ENCODE measurements around the gene PDE7B. TPM values are rescaled to one million over a fixed set of nuclear protein-coding genes. Genes with fewer than 3 reads are reported as not detected.

Gene PDE7B
- total and polyA plus RNA-seq, 4 donors: 0.75 to 5.2 (median 1.3) TPM

GRCh38 chr6:135813401-135813800 lies 38.1 kb upstream of the PDE7B start:
- peaks cover 3 to 13% (median 8%) of the 10 kb centered on the region in 4 donors for H3K4me1 ChIP-seq (ENCODE audit: control insufficient read depth in 4 of 4, insufficient read depth in 4 of 4, low read length in 3 of 4)
- no peak overlapping the region for H3K4me3 ChIP-seq (ENCODE audit: low read depth in 1 of 3, low read length in 3 of 3)
- no peak for DNase-seq (ENCODE audit: low spot score)
- TF ChIP-seq NR2F2 (IDR thresholded peaks at IDR 0.05) (no peak), RXRA (IDR thresholded peaks at IDR 0.05) (no peak), RAD21 (IDR thresholded peaks at IDR 0.05) (no peak), HNF4A (conservative IDR thresholded peaks at IDR 0.05) (no peak), FOXA1 (IDR thresholded peaks at IDR 0.05) (no peak), JUND (IDR thresholded peaks at IDR 0.05) (no peak), CTCF (IDR thresholded peaks at IDR 0.05; ENCODE audit: low read depth, low read length, missing input control) (no peak), EGR1 (IDR thresholded peaks at IDR 0.05; ENCODE audit: low read depth in 2 of 2) (no peak), GABPA (IDR thresholded peaks at IDR 0.05 in 1 of 2, conservative IDR thresholded peaks at IDR 0.05 in 1 of 2) (no peak), FOXA2 (IDR thresholded peaks at IDR 0.05) (no peak), HNF4G (IDR thresholded peaks at IDR 0.05) (no peak), YY1 (IDR thresholded peaks at IDR 0.05) (no peak), TAF1 (conservative IDR thresholded peaks at IDR 0.05) (no peak), ZBTB33 (IDR thresholded peaks at IDR 0.05) (no peak), ATF3 (IDR thresholded peaks at IDR 0.05) (no peak), SP1 (IDR thresholded peaks at IDR 0.05) (no peak)
- TF ChIP-seq, protein P1, sequence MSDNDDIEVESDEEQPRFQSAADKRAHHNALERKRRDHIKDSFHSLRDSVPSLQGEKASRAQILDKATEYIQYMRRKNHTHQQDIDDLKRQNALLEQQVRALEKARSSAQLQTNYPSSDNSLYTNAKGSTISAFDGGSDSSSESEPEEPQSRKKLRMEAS (IDR thresholded peaks at IDR 0.05): no peak
- TF ChIP-seq, protein P2, sequence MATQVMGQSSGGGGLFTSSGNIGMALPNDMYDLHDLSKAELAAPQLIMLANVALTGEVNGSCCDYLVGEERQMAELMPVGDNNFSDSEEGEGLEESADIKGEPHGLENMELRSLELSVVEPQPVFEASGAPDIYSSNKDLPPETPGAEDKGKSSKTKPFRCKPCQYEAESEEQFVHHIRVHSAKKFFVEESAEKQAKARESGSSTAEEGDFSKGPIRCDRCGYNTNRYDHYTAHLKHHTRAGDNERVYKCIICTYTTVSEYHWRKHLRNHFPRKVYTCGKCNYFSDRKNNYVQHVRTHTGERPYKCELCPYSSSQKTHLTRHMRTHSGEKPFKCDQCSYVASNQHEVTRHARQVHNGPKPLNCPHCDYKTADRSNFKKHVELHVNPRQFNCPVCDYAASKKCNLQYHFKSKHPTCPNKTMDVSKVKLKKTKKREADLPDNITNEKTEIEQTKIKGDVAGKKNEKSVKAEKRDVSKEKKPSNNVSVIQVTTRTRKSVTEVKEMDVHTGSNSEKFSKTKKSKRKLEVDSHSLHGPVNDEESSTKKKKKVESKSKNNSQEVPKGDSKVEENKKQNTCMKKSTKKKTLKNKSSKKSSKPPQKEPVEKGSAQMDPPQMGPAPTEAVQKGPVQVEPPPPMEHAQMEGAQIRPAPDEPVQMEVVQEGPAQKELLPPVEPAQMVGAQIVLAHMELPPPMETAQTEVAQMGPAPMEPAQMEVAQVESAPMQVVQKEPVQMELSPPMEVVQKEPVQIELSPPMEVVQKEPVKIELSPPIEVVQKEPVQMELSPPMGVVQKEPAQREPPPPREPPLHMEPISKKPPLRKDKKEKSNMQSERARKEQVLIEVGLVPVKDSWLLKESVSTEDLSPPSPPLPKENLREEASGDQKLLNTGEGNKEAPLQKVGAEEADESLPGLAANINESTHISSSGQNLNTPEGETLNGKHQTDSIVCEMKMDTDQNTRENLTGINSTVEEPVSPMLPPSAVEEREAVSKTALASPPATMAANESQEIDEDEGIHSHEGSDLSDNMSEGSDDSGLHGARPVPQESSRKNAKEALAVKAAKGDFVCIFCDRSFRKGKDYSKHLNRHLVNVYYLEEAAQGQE (IDR thresholded peaks at IDR 0.05): no peak
- H3K36me3 ChIP-seq (ENCODE audit: control insufficient read depth in 4 of 4, insufficient read depth in 3 of 4, low read depth in 1 of 4, low read length in 3 of 4): peaks cover 0 to 5% (median 2%) of the 10 kb centered on the region in 4 donors
- no peak overlapping the region for H3K9ac ChIP-seq (ENCODE audit: low read depth in 1 of 2, low read length in 2 of 2)
- H3K27me3 ChIP-seq (ENCODE audit: control insufficient read depth in 4 of 4, insufficient read depth in 4 of 4, low read length in 3 of 4): no peaks in the 10 kb centered on the region
- H3K9me3 ChIP-seq (ENCODE audit: control insufficient read depth in 4 of 4, low read length in 3 of 4): peaks cover 0 to 2% (median 0%) of the 10 kb centered on the region in 4 donors
- 78% methylated on average over 6 of the region's 6 CpGs for whole genome bisulfite sequencing
- no peak overlapping the region for H3K27ac ChIP-seq (ENCODE audit: low read depth in 1 of 2, low read length in 2 of 2)
